ENCODE results near the gene DSE.

The DSE gene

GRCh38 chr6:116409756-116410155 is 39.0 kb downstream of the DSE start:
- peak in 1 of 56 donors; percentile 5 for DNase-seq

DNA sequence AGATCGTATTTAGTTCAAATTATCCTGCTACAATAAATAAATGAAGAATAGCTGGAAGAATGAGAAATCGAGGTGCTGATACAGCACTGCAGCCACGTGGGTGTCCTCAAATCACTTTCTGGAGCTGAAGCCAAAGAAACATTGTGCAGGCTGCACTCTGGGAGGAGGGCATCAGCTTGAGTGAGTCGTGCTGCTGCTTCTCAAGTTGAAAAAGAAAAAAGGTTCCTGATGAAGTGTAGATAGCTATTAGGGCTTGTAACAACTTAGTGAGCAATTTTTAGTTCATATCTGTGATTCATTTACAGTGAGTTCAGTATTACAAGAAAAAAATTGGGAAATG is 40.5 kb downstream of the DSE start:
- DNase-seq: peak in 6 of 56 donors; percentile 3 to 34 (median 16)

DNA sequence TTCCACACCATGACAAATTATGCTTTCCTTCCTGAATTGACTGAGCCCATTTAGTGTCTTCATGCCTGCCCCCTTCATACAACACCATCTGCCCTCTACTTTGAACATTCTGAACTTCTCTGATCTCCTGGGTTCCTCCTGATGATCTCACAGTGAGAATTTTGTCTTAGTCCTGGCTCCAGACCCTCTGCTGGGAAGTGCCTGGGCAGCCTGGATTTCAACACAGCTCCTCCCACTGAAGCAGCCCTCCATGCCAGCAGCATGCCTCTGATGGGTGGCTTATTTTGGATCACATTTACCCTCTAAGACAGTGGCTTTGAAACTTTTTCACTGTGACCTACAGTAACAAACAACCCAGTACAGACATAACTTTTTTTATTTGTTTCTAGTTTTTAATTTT is 41.5 kb downstream of the DSE start:
- no peak for DNase-seq

GRCh38 chr6:116413357-116413756 is 42.6 kb downstream of the DSE start:
- no peak for DNase-seq

DNA sequence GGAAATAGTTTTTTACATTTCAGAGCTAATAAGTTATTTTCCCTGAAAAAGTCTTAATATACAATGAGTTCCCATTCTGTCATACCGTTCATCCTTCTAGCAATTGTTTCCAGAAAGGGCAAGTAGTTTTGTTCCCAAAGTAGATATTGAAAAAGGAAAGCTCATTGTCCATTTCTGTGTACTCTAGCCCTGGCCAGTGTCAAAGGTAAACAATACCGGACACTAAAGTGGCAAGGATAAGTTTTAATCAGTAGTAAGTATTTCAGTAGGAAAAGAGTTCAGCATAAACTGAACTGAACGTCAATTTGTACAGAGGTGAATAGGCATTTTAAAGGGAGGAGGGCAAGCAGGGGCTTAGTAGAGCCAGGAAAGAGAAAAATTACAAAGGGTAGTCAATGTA is 46.9 kb downstream of the DSE start:
- no peak for DNase-seq

GRCh38 chr6:116419069-116419786 is 48.5 kb downstream of the DSE start:
- no peak for DNase-seq

- DNase-seq: no peak
These were observed 49.6 kb downstream of the DSE start for GRCh38 chr6:116420341-116420740.

DNA sequence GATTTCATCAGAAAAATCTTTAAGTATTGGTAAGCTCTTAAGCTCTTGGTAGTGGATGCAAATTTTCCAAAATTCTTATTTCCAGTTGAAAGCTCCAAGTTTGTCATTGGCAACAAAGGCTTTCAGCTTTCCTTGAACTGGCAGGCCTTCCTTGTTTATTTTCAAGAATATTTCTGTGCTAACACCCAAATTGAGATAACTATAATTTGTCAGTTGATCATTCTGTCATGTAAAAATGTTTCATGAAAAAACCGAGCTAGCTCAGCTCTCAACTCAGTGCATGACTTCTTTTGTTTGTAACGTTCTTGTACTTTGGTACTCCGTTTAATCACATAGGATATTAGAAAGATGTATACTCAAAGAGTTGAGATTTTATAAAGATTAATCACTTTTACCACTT is 51.5 kb downstream of the DSE start:
- no peak for DNase-seq

GRCh38 chr6:116424001-116424400 is 53.3 kb downstream of the DSE start:
- no peak for DNase-seq

DNA sequence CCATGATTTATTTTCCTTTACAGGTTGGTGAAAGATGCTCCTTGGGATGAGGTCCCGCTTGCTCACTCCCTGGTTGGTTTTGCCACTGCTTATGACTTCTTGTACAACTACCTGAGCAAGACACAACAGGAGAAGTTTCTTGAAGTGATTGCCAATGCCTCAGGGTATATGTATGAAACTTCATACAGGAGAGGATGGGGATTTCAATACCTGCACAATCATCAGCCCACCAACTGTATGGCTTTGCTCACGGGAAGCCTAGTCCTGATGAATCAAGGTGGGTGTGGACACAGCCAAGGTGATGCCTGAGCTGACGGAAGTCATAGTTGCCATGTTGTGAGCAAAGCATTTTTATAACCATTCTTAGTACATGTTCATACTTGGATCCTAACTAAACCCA is 55.8 kb downstream of the DSE start:
- no peak for DNase-seq

GRCh38 chr6:116429111-116429510 is 58.4 kb downstream of the DSE start:
- no peak for DNase-seq

- no peak for DNase-seq
These were observed 60.1 kb downstream of the DSE start for GRCh38 chr6:116430860-116431259.

DNA sequence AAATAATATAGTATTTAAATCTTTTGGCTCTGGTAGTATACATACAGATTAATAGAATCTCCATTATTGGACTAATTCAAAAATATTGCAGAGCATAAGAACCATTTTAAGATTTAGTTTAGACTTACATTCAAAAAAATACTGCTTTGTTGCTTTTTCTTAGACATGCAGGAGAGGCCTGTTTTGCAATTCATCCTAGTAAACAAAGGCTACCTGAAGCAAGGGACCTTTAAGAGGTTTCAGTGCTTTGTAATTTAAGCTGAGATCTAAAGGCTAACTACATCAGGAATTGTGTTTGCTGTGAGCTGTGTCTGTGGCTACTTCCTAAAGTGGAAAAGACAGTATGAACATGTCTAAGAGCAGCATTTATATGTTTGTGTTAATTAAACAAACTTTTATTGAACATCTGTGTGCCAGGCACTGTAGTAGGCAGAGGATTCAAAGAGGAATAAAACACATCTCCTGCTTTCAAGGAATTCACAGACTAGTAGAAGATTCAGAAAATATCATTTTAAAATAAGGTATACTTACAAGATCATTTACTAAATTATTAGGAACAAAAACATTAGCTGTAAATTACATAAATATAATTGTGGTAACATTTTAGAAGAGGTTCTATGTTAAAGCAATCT is 61.3 kb downstream of the DSE start:
- DNase-seq: no peak

DNA sequence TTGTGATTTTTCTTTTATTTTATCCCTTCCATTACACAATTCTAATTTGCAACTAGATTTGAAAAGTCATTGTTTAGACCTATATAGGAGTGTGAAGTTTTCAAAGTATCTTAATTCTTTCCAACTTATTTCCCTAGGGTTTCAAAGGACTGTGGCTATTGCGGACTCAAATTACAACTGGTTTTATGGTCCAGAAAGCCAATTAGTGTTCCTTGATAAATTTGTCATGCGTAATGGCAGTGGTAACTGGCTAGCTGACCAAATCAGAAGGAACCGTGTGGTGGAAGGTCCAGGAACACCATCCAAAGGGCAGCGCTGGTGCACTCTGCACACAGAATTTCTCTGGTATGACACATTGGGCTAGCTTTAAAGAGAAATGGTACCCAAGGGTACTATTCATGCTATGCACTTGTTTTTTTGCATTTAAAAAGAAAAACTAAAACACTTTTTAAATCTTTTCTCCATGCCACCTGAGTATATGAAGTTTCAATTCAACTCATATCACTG is 62.5 kb downstream of the DSE start:
- DNase-seq: no peak

DNA sequence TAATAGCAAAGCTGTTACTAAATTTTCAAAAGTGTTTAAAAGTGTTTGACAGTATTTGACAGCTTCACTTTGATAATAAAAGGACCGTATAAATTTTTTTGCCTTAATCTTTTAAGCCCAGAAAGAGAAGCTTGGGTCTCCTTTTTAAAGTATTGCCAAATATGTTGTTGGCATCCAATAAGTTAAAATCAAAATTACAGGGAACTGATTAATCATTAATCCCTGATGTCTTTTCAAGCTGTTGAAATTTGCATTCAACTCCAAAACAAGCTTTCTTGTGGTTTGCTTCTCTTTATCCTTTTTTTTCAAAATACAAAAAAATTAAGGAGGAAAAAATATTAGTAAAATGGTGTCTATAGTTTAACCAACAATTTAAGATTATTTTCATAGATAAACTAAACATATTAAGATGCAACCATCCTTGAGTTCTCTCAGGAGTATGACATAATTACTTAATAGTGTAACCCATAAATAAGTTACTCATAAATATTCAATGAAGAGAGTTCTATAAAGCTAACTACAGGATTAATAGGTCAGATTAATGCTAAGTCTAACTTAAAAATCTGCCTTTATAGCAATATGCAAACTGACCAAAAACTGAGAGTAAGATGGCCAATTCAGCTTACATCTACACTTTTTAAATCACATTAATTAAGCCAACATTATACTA is 63.4 kb downstream of the DSE start:
- no peak for DNase-seq

- DNase-seq: no peak
These were observed 65.8 kb downstream of the DSE start for GRCh38 chr6:116436586-116436985.

DNA sequence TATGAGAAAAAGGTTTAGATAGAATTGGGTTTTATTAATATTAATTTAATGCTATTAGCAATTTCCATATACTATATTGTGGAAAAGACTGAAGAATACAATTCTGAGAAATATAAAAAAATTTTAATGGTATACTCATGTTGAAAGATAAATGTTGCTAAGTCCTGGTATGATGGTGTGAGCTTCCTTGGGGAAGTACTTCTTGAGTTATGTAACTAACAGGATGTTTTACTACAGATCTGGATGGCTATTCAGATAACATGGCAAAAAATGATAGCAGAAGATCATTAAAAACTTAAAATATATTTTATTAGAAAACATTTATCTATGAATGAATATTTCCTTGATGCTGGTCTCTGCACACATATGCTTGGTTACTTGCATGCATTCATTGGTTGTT is 66.9 kb downstream of the DSE start:
- DNase-seq: no peak

DNA sequence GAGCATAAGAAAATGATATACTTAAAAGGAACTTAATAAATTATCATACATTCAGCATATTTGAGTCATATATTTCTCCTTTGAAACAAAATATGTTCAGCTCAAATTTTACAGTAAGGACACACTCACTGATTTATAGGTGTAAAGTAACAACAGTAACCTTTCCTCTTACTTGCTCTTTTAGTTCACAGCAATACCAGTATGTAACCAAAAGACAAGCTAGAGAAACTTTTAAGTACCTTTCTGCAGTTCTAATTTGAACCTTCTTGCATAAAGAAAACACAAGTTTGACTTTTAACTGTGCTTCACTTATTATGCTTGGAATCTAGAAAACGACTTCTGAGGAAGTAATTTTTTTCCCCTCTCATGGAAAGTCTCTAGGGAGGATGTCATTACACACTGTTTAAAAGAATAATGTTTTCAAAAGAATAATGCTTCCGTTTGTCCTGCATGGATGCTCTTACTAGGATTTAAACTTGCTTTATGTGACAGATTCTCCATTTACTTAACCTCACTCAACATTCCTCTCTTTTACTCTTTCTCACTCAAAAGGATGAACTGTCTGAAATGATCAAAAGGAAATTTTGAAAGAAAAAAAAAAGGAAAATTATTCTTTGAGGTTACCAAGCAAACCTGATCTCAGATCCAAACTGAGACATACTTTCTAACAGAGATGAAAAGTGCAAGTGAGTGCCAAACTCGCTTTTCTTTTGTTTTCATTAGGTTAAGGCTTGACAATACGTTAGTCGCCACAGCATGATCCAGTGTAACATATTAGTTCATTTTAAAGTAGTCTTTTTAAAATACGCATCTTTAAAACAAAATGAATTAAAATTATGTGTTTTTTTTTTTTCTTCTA is 68.1 kb downstream of the DSE start:
- DNase-seq: no peak

- no peak for DNase-seq
These were observed 68.8 kb downstream of the DSE start for GRCh38 chr6:116439522-116440051.

GRCh38 chr6:116443105-116443504 is 72.4 kb downstream of the DSE start:
- no peak for DNase-seq

DNA sequence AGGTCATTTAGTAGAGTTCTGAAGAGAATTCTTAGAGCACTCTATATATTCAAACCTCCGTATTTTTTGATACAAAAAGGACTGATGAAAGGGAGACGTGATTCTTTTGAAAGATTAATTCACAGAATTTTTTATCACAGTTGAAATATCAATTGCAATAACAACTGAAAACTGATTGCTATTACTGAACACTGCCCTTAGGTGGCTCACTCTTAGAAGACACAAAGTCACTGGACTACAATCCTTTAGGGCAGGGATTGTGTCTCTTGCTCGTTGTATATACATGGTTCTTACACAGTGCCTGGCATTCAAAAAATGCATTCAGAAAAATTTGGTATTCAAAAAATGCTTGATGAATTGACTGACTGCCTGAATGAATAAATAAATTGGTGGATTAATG is 73.3 kb downstream of the DSE start:
- no peak for DNase-seq

DNA sequence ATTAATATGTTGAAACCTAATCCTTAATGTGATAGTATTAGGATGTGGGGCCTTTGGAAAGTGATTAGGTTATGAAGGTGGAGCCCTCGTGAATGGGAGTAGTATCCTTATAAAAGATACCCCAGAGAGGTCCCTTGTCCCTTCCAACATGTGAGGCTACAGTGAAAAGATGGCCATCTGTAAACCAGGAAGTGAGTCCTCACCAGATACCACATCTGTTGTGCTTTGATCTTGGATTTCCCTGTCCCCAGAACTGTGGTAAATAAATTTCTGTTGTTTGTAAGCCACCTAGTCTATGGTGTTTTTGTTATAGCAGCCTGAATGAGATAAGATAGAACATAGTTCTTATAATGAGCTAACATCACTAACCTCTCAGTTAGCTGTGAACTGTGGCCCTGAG is 73.8 kb downstream of the DSE start:
- no peak for DNase-seq

All from amygdala (tissue), 56 donors.